NCI-H524 treated with DMSO at 0.1 percent for 48 hours (cell line): Measurements from ENCODE around the gene NAA40.
"Not testable (repeated sequence)": the region's sequence is repeated elsewhere in the genome, so short reads cannot be mapped to it uniquely, and the experiment has no call there.

Source experiments
- DNase-seq: peaks from one replicate; lab custom pipeline; 2025; lab: John Stamatoyannopoulos, UW

NAA40 gene

DNA sequence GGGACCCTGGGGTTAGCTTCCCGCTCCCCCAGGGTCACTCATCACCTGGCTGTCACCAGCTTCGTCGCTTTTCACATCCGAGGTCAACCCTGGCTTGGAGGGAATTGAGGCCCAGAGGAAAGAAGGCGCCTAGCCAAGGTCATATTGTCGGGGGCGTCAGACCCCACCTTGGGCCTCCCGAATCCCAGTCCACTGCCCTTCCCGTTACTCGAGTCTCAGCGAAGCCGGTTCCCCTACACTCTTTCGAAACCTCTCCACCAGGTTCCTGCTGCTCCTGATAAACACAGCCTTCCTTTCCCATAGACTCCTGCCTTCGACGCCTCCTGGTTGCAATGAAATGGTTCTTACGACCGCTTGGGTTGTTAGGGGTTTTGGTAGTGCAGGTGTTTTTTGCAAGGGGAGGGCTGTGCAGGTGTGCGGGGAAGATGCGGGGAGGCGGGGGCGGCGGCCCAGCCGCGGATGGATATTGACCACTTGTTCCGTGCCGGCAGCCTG, 642 bp downstream of the NAA40 start:
- DNase-seq = no peak

DNA sequence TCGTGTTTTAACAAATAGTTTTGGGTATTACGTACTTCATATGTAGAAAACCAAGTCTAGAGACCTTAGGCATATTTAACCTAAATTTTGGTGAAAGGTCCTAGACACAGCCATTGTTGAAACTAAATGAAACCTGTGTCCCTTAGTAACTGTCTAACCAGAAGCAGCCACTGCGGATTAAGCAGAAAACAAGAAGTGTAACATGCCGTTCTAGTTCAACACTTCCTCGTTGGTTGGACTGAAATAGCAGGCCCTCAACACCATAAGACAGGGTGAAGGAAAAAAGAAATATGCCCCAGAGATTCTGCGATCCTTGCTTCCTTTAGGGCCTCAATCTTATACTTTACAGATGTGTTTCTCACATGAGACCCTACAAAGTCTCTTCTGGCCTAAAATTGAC, 2.0 kb downstream of the NAA40 start:
- DNase-seq = no peak

DNA sequence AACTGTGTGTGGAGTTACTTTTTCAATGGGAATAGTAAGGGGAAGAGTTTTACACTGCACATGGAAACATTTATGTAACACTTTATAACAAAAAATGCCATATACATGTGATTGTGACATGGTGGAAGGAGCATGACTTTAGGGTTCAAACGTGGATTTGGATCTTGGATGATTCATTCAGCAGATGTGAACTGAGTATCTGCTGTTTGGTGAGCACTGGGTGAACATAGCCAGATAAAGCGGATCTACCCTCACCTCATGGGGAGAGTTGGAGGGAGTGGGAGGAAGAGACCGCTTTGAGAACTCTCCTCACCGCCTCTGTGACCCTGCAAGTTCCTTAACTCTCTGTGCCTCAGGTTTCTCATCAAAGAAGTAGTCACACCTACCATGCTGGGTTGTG, 3.1 kb downstream of the NAA40 start:
- DNase-seq = no peak

DNA sequence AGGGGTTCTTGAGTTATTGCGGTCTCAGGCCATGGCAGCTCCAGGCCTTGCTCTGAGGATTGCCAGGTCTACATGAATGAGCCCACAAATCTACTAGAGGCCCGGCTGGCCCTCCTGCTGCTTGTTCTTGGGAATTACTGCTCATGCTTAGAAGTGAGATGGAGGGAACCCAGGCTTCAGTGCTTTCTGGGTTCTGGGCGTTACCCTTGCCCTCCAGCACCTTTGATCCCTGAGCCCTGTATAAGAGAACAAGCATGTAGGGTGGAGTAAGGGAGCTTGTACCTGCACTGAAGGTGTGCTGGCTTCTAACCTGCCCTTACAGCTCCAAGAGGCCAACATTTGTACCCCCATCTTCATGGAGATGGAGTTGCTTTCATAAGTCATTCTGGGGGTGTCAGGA, 4.0 kb downstream of the NAA40 start:
- no peak for DNase-seq

GRCh38 chr11:63944987-63945386, 6.2 kb downstream of the NAA40 start:
- no peak for DNase-seq

GRCh38 chr11:63945477-63946163, 6.8 kb downstream of the NAA40 start:
- no peak for DNase-seq

GRCh38 chr11:63951779-63952536, 13.2 kb downstream of the NAA40 start:
- DNase-seq = no peak

DNA sequence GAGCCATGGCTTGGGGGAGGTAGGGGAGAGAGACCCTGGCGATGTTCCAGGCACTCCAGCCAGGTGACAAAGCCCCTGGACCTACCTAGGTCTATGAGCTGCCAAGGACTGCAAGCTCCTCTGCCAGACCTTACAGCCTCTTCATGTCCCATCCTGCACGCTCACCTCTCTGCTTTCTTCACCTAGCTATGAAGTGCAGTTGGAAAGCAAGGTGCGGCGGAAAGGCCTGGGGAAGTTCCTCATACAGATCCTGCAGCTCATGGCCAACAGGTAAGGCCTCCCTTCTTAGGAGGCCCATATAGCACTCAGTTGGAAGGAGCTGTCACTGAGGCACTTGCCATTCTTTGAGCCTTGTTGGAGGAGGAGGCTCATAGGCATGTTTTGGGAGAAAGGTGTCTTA, 13.8 kb downstream of the NAA40 start:
- DNase-seq = no peak

- DNase-seq = no peak
Measured at GRCh38 chr11:63958008-63958407, 19.2 kb downstream of the NAA40 start.

DNA sequence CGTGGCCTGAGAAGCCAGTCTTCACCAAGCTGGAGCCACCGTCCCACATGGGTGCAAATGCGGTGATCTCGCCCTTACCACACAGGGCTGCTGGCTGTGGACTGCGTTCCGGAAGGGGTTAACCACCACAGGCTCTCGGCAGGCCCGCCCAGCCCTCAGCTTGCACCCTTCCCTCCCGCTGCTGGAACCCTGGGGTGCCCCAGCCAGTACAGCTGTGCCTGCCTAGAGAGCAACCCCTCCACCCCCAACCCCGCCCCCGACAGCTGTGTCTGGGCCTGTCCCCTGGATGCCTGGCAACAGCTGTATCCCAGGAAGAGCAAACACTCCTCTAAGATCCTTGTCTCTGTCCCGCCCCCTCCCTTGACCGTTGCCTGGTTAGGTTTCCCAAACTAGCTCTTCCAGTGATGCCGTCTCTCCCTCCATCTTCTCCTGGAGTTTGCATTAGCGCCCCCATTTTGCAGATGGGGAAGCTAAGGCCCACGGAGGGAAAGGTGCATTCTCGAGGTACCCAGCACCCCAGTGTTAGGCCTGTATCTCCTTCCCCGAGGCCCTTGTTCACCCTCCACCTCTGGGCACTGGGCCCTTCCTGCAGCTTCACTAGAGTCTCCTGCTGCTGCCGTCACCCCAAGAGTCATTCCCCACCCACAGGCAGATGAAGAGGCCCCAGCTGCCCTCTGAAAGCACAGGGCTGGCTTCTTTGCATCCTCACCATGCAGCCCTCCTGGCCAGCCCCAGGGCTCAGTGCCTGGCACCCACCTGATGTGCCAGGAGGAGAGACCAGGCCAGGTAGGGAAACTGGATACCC, 23.0 kb downstream of the NAA40 start:
- no peak for DNase-seq

GRCh38 chr11:63963895-63964294, 25.1 kb downstream of the NAA40 start:
- DNase-seq = not testable (repeated sequence)

GRCh38 chr11:63966444-63966843, 27.6 kb downstream of the NAA40 start:
- no peak for DNase-seq

DNA sequence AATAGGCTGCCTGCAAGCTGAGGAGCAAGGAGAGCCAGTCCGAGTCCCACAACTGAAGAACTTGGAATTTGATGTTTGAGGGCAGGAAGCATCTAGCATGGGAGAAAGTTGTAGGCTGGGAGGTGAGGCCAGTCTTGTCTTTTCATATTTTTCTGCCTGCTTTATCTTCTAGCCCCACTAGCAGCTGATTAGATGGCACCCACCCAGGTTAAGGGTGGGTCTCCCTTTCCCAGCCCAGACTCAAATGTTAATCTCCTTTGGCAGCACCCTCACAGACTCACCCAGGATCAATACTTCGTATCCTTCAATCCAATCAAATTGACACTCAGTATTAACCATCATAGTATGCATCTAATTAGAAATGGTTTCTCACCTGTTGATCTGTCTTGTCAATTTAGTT, 30.7 kb downstream of the NAA40 start:
- DNase-seq = no peak

DNA sequence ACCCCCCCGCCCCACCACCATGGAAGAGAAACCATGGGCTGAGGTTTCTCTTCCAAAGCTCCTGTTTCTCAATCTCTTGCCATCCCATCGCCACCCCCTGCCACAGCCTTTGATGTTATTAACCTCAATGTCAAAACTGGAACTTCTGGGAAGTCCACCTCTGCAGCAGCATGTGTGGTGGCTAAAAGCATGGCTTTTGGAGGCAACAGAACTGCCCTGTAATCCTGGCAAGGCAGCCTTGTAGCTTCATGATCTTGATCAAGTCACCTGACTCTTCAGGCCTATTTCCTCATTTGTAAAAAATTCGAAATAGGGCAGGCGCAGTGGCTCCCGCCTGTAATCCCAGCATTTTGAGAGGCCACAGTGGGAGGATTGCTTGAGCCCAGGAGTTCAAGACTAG, 32.1 kb downstream of the NAA40 start:
- DNase-seq = no peak

DNA sequence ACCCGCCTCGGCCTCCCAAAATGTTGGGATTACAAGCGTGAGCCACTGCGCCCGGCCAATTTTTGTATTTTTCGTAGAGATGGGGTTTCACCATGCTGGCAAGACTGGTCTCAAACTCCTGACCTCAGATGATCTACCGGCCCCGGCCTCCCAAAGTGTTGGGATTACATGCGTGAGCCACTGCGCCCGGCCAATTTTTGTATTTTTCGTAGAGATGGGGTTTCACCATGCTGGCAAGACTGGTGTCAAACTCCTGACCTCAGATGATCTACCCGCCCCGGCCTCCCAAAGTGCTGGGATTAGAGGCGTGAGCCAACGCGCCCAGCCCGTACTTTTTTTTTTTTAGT, 35.1 kb downstream of the NAA40 start:
- DNase-seq = not testable (repeated sequence)

DNA sequence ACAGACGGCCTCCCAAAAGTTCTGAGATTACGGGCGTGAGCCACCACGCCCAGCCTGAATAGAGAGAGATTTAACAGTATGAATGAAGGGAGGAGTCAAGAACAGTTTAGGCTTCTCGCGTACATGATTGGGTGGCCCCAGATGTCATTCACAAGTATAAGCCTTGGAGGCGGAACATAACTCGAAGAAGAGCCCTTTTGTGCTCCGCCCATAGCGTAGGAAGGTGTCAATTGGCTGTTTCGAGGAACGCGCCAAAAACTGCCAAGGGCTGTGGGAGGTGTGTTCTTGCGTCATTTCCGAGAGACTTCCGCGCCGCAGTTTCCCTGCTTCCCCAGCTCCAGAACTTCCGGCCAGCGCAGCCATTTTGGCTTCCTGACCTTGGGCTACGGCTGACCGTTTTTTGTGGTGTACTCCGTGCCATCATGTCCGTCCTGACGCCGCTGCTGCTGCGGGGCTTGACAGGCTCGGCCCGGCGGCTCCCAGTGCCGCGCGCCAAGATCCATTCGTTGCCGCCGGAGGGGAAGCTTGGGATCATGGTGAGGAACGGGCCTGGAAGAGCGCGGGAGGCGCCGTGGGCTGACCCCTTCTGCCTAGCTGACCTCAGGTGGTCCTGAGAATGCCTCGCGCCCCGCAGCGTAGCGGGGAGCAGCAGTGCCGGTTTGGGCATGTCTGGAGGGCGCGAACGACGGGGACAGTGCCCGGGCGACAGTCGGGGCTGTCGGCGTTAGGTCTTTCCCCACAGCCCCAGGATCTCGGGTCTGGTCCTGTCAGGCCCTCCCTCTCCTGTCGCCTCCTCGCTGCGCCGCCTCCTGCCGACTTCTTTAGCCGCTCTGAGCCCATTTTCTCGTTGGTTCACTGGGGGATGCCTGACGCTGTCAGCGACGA, 35.7 kb downstream of the NAA40 start, which contains the start of gene COX8A:
TSS of gene COX8A (plus strand) at position 362 of the 885 bp plus-strand sequence. CDS start at position 423, 61 bp downstream.
- DNase-seq = peak; percentile 90

GRCh38 chr11:63978551-63979239, 39.9 kb downstream of the NAA40 start:
- no peak for DNase-seq

DNA sequence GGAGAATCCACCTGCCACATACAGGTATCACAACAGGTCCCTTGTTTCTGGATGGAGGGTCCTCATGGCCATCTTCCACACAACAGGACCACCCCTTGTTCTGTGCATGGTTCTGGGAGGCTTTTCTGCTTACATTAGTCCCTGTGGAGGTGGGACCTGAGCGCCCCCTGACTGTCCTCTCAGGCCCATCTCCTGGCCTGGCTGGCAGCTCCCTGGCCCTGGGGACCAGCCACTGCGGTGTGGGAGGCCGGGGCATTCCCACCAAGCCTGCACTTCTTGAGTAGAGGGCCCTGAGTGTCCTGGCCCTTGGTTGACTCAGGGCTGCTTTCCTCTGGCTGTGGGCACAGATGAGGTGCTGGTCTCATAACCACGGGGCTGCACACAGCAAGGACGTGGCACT, 40.6 kb downstream of the NAA40 start:
- no peak for DNase-seq

DNA sequence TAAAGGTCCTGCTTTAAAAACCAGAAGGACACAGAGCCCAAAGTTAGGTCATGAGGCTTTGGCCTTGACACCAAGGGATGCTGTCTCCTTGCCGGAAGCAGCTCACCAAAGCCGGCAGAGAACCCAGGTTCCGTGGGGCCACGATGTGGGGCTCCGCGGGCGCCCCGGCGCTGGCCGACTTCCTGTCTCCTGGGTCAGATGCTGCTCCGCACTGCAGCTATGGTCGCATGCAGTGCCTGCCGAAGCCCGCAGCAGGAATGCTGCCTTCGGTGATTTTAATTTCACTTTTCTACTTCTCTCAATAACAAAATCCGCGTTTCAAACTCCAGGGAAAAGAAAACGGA, 47.0 kb downstream of the NAA40 start:
- DNase-seq = no peak

DNA sequence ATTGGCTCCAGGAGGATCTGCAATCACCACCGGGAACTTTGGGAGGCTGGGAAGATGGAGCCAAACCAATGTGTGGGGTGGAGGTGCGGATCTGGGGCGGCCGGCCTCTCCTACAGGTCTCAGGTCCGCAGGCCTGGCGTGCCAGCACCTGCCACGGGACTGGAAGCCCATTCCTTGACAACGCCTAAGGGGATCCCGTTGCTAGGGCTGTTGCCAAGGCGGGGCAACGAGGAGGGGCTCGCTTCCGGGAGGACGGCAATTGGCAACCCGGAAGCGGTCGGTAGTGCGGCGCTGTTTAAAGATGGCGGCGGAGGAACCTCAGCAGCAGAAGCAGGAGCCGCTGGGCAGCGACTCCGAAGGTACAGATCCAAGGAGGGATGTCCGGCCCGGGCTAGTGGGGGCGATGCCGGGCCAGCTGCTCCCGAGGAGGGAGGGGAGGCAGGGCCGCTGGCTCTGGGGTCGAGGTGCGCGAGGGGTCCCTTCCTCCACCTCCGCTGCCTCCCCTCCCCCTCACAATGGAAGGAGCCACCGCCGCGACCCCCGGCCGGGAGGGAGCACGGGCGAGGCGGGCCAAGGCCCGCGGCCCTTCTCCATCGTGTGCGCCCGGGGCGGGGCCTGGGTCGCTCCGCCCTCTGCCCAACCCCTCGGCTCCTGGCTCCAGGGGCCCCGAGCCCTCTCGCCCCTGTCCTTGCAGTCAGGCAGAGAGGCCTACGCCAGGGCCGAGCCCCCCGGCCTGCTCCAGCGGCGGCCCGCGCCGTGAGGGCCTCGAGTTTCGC, 47.5 kb downstream of the NAA40 start, which contains the start of gene OTUB1:
TSS of gene OTUB1 (plus strand) at position 283 of the 776 bp plus-strand sequence. CDS start at position 302, 19 bp downstream.
- peak; percentile 77 for DNase-seq
